HL-60 (cell line): ENCODE measurements around the gene RNF111.

Experiments used
- DNase-seq, 2 experiments: peaks; one replicate each; pipeline ENCODE4 v3.0.0-alpha.2; 2010 to 2020; ENCODE audit warnings: low read depth in 1 of 2, low spot score in 1 of 2
- H3K27ac ChIP-seq: fragments of 250-450 bp; sonication (Bioruptor Pico); replicated peaks from 2 replicates; pipeline ENCODE4 v1.5.1; 2020; ENCODE audit warnings: mild to moderate bottlenecking, moderate library complexity
- H3K27me3 ChIP-seq: fragments of 250-450 bp; sonication (Bioruptor Pico); 2 replicates; pipeline ENCODE4 v1.5.1; 2021; ENCODE audit warnings: mild to moderate bottlenecking, moderate library complexity; ENCODE audit not compliant: insufficient read depth, poor library complexity, severe bottlenecking
- H3K4me3 ChIP-seq: replicated peaks from 2 replicates; pipeline ENCODE4 v1.5.1; 2011; ENCODE audit warnings: mild to moderate bottlenecking, control low read depth, low read length; ENCODE audit not compliant: insufficient read depth
- GABPA ChIP-seq: IDR thresholded peaks from 2 replicates; pipeline ENCODE4 v1.6.1; 2012; ENCODE audit warnings: low read depth
- POLR2AphosphoS5 ChIP-seq: IDR thresholded peaks from 2 replicates; pipeline ENCODE4 v1.6.1; 2012; ENCODE audit warnings: low read depth
- SPI1 ChIP-seq: IDR thresholded peaks from 2 replicates; pipeline ENCODE4 v1.6.1; 2012; ENCODE audit warnings: low read depth, mild to moderate bottlenecking, borderline replicate concordance
- TF ChIP-seq, protein P1 (sequence below): IDR thresholded peaks from one replicate; pipeline ENCODE4 v1.5.1; 2011; ENCODE audit warnings: low read length, control low read depth, inconsistent platforms; ENCODE audit not compliant: insufficient read depth
- TF ChIP-seq, protein P2 (sequence below): IDR thresholded peaks from 2 replicates; pipeline ENCODE4 v1.6.1; 2012; ENCODE audit warnings: low read depth; ENCODE audit not compliant: insufficient replicate concordance

The RNF111 gene

DNA sequence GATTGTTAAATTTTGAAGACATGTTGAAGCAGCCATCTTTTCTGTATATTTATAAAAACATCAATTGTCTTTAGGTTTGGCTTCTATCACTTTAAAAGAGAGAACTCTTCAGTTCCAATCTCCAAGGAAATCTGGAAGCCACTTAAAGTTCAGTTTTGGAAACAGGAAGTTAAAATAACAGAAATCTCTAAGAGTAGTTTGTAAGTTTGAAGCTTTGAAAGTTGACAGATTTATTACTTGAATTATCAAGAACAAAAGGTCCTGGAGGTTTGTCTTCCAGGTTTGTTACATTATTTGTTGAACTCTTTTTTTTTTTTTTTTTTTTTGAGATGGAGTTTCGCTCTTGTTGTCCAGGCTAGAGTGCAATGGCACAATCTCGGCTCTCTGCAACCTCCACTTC lies 30.0 kb downstream of the RNF111 start:
- no peak for DNase-seq
- TF ChIP-seq, protein P1, sequence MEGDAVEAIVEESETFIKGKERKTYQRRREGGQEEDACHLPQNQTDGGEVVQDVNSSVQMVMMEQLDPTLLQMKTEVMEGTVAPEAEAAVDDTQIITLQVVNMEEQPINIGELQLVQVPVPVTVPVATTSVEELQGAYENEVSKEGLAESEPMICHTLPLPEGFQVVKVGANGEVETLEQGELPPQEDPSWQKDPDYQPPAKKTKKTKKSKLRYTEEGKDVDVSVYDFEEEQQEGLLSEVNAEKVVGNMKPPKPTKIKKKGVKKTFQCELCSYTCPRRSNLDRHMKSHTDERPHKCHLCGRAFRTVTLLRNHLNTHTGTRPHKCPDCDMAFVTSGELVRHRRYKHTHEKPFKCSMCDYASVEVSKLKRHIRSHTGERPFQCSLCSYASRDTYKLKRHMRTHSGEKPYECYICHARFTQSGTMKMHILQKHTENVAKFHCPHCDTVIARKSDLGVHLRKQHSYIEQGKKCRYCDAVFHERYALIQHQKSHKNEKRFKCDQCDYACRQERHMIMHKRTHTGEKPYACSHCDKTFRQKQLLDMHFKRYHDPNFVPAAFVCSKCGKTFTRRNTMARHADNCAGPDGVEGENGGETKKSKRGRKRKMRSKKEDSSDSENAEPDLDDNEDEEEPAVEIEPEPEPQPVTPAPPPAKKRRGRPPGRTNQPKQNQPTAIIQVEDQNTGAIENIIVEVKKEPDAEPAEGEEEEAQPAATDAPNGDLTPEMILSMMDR = no peak
- TF ChIP-seq POLR2AphosphoS5 (no peak), SPI1 (no peak), GABPA (no peak)
- TF ChIP-seq, protein P2, sequence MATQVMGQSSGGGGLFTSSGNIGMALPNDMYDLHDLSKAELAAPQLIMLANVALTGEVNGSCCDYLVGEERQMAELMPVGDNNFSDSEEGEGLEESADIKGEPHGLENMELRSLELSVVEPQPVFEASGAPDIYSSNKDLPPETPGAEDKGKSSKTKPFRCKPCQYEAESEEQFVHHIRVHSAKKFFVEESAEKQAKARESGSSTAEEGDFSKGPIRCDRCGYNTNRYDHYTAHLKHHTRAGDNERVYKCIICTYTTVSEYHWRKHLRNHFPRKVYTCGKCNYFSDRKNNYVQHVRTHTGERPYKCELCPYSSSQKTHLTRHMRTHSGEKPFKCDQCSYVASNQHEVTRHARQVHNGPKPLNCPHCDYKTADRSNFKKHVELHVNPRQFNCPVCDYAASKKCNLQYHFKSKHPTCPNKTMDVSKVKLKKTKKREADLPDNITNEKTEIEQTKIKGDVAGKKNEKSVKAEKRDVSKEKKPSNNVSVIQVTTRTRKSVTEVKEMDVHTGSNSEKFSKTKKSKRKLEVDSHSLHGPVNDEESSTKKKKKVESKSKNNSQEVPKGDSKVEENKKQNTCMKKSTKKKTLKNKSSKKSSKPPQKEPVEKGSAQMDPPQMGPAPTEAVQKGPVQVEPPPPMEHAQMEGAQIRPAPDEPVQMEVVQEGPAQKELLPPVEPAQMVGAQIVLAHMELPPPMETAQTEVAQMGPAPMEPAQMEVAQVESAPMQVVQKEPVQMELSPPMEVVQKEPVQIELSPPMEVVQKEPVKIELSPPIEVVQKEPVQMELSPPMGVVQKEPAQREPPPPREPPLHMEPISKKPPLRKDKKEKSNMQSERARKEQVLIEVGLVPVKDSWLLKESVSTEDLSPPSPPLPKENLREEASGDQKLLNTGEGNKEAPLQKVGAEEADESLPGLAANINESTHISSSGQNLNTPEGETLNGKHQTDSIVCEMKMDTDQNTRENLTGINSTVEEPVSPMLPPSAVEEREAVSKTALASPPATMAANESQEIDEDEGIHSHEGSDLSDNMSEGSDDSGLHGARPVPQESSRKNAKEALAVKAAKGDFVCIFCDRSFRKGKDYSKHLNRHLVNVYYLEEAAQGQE = no peak
- no peaks in the 10 kb centered on the region for H3K27me3 ChIP-seq
- H3K4me3 ChIP-seq = no peak overlapping the region
- no peak overlapping the region for H3K27ac ChIP-seq

DNA sequence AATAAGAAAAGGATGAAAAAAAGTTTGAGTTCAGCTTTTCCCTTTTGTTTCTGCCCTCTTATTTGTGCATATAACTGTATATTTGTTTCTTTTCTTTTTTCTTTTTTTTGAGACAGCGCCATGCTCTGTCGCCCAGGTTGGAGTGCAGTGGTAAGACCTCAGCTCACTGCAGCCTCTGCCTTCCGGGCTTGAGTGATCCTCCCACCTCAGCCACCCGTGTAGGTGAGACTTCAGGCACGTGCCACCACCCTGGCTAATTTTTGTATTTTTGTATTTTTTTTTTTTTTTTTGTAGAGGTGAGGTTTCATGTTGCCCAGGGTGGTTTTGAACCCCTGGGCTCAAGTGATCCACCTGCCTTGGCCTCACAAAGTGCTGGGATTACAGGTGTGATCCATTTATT lies 31.4 kb downstream of the RNF111 start:
- TF ChIP-seq, protein P1 = no peak
- TF ChIP-seq POLR2AphosphoS5 = no peak
- TF ChIP-seq GABPA = no peak
- TF ChIP-seq, protein P2 = no peak
- no peak for TF ChIP-seq SPI1
- Histone ChIP-seq H3K27ac (no peak overlapping the region), H3K4me3 (no peak overlapping the region), H3K27me3 (no peaks in the 10 kb centered on the region)
- DNase-seq = no peak

DNA sequence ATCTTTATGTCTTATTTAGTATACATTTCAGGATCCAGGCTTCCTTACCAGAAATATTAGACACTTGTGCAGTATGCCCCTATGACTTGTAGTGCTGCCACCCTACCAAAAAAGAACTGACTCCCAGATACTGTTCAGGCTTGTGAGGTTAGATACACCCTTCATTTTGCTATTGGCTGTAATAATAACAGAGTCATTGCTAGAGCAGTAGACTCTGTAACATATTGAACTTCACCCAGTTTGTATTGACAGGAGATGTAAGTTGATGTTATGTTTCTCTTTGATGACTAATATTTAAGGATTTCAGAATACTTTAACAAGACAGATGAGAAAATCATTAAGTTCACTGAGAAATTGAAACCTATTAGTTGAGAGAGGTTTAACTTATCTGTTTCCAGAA lies 32.9 kb downstream of the RNF111 start:
- TF ChIP-seq, protein P2 = no peak
- TF ChIP-seq GABPA (no peak), SPI1 (no peak), POLR2AphosphoS5 (no peak)
- TF ChIP-seq, protein P1 = no peak
- no peak for DNase-seq
- Histone ChIP-seq H3K27me3 (no peaks in the 10 kb centered on the region), H3K4me3 (no peak overlapping the region), H3K27ac (no peak overlapping the region)
